ENCODE results near the gene SRMS. TPM values are rescaled to one million over a fixed set of nuclear protein-coding genes. Genes with fewer than 3 reads are reported as not detected.
A peak's percentile ranks its signal among the peaks of the same experiment; 100 is the strongest.

Gene SRMS
- total and polyA plus RNA-seq, 2 donors (not counting 1 experiment from before 2014, with no cell fraction given): 0.17 to 0.54 TPM

DNA sequence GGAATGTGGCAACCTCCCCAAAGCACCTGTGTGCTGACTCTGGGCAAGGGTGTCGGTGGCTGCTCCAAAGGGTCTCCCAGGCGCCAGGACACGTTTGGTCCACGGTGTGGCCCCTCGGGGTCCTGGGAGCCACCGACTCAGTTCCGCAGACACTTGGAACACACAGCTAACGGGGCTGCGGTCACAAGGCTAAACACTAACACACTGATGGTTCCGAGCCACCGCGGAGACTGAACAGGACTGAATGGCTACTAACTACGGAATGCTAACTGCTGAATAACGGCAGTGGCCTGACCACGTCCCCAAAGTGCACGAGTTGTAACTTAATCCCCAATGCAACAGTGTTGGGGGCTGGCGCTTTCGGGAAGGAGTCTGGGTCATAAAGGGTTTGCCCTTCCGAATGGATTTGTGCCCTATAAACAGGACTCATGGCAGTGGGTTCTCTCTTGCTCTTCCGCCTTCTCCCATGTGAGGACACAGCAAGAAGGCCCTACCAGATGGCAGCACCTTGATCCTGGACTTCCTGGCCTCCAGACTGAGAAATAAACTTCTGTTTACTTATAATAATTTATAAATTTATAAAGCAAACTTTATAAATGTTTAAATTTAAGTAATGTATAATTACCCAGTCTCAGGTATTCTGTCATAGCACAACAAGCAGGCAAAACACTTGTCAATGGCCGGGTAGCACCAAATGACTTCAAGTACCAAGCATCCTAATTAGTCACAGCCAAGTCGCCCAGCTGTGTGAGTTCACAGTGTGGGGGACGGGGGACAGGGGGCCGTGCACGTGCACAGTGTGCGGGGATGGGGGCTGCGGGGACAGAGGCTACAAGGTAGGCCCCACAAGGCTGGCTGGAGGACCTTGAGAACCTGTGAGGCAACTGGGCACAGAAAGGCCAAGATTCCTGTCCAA is 46.4 kb downstream of the SRMS start:
- no peak overlapping the region for H3K4me2 ChIP-seq (replicated peaks; ENCODE audit: low read depth, low read length, poor library complexity, severe bottlenecking)
- no peak overlapping the region for H3K27ac ChIP-seq (ENCODE audit: low read length in 2 of 2)
- peak overlapping the region; percentile 37 for H3K4me3 Mint-ChIP-seq
- H3K9me3 ChIP-seq (ENCODE audit: control extremely low read depth in 1 of 3, control insufficient read depth in 2 of 3, insufficient read depth in 1 of 3, low read length in 2 of 3): peaks cover 0 to 33% (median 0%) of the 10 kb centered on the region in 3 donors
- no peak overlapping the region for H2AFZ ChIP-seq (ENCODE audit: insufficient read depth, low read depth, low read length, poor library complexity, severe bottlenecking)
- H3K9me3 Mint-ChIP-seq (ENCODE audit: insufficient read depth): peaks cover 2% of the 10 kb centered on the region
- peaks cover 19 to 23% of the 10 kb centered on the region in 2 donors for H3K4me1 ChIP-seq (ENCODE audit: control insufficient read depth in 2 of 2, insufficient read depth in 2 of 2, low read length in 2 of 2)
- no peak overlapping the region for H3K27ac Mint-ChIP-seq
- CTCF ChIA-PET: no interaction called here
- no peak overlapping the region for H3K4me3 ChIP-seq (ENCODE audit: control extremely low read depth in 1 of 5, extremely low read depth in 1 of 5, insufficient read depth in 1 of 5, low read depth in 2 of 5, low read length in 4 of 5)
- 87% methylated on average over 25 of the region's 27 CpGs for WGBS (ENCODE audit: insufficient coverage)
- no peak for DNase-seq
- H3K27me3 ChIP-seq (replicated peaks in 1 of 4; ENCODE audit: control extremely low read depth in 1 of 4, control insufficient read depth in 3 of 4, insufficient read depth in 4 of 4, low read length in 3 of 4): peaks cover 0 to 42% (median 14%) of the 10 kb centered on the region in 4 experiments
- TF ChIP-seq EZH2 (IDR thresholded peaks at IDR 0.05; ENCODE audit: borderline replicate concordance, insufficient read depth, low read depth, low read length, poor library complexity, severe bottlenecking): no peak
- TF ChIP-seq, protein P1, sequence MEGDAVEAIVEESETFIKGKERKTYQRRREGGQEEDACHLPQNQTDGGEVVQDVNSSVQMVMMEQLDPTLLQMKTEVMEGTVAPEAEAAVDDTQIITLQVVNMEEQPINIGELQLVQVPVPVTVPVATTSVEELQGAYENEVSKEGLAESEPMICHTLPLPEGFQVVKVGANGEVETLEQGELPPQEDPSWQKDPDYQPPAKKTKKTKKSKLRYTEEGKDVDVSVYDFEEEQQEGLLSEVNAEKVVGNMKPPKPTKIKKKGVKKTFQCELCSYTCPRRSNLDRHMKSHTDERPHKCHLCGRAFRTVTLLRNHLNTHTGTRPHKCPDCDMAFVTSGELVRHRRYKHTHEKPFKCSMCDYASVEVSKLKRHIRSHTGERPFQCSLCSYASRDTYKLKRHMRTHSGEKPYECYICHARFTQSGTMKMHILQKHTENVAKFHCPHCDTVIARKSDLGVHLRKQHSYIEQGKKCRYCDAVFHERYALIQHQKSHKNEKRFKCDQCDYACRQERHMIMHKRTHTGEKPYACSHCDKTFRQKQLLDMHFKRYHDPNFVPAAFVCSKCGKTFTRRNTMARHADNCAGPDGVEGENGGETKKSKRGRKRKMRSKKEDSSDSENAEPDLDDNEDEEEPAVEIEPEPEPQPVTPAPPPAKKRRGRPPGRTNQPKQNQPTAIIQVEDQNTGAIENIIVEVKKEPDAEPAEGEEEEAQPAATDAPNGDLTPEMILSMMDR (IDR thresholded peaks at IDR 0.05): no peak
- peaks cover 23% of the 10 kb centered on the region for H3K27me3 Mint-ChIP-seq
- intact Hi-C loops (cut with micrococcal nuclease): no loop called here
- no peaks in the 10 kb centered on the region for H4K20me1 ChIP-seq (ENCODE audit: control insufficient read depth, insufficient read depth, low read length, poor library complexity, severe bottlenecking)
- H3K9ac ChIP-seq (ENCODE audit: low read length): no peak overlapping the region
- POLR2A ChIA-PET: no interaction called here
- peaks cover 7% of the 10 kb centered on the region for H3K4me1 Mint-ChIP-seq
- H3K36me3 ChIP-seq (replicated peaks in 1 of 2; ENCODE audit: control extremely low read depth in 1 of 2, control insufficient read depth in 1 of 2, extremely low read depth in 1 of 2, insufficient read depth in 2 of 2, low read length in 1 of 2): no peaks in the 10 kb centered on the region
- ATAC-seq (ENCODE audit: low read depth): no peak
- no peaks in the 10 kb centered on the region for H3K79me2 ChIP-seq (ENCODE audit: control insufficient read depth, insufficient read depth, low read length)
